Ovary (tissue), 9 donors: ENCODE measurements around the gene CISD3. TPM values are rescaled to one million over a fixed set of nuclear protein-coding genes. Genes with fewer than 3 reads are reported as not detected.

ENCODE experiments used
- DNase-seq, 5 donors: peaks; one replicate each; pipeline ENCODE4 v3.0.0-alpha.2; 2019 to 2020
- H3K27ac ChIP-seq, 2 donors: fragments of 200-600 bp; one replicate each; pipeline versions ENCODE4 v1.5.1 to v1.8.0; 2019 to 2022
- H3K27me3 ChIP-seq: fragments of 200-600 bp; one replicate; pipeline ENCODE4 v1.8.0; 2022
- H3K36me3 ChIP-seq: fragments of 200-600 bp; sonication (generic); one replicate; pipeline ENCODE4 v1.5.1; 2019
- H3K4me1 ChIP-seq: one replicate; pipeline ENCODE4 v1.8.1; 2013; ENCODE audit warnings: mild to moderate bottlenecking, moderate library complexity; ENCODE audit not compliant: insufficient read depth
- H3K4me3 ChIP-seq: fragments of 200-600 bp; sonication (generic); one replicate; pipeline ENCODE4 v1.5.1; 2017
- H3K9me3 ChIP-seq, 2 donors: fragments of 200-600 bp in 1 of 2; sonication (generic) in 1 of 2; one replicate each; pipeline versions ENCODE4 v1.5.1 to v1.8.1; 2013 to 2019; ENCODE audit warnings: mild to moderate bottlenecking in 1 of 2, moderate library complexity in 1 of 2
- CTCF ChIP-seq, 3 donors: fragments of 450-650 bp in 2 of 3; fragments of 200-600 bp in 1 of 3; IDR thresholded peaks; one replicate each; pipeline versions ENCODE4 v1.5.1 to v1.8.0; 2016 to 2022; ENCODE audit warnings: antibody characterized with exemption in 3 of 3, mild to moderate bottlenecking in 1 of 3
- EP300 ChIP-seq: sonication (generic); formaldehyde crosslinking; IDR thresholded peaks from one replicate; pipeline ENCODE4 v1.6.1; 2017; ENCODE audit warnings: antibody characterized with exemption
- POLR2A ChIP-seq: fragments of 450-650 bp; IDR thresholded peaks from one replicate; pipeline ENCODE4 v1.6.1; 2017; ENCODE audit warnings: antibody characterized with exemption, mild to moderate bottlenecking, moderate library complexity
- WGBS, 3 donors: extraction: QIAGEN DNeasy Blood & Tissue Kit in 1 of 3; methylation state at CpG; one replicate each; pipeline versions ENCODE4 v1.1.5 to v1.1.7; 2013 to 2017; 5-methylcytosine and 5-hydroxymethylcytosine counted together
- intact Hi-C, 4 donors: fragments of 100-400 bp; cut with DNase I; formaldehyde crosslinking; loops; one replicate each; pipeline versions ENCODE4 v1.11.0 to v1.15.1; 2022 to 2023
- polyA plus RNA-seq, 2 donors: library from polyadenylated mRNA; stranded (reverse); fragments of 200-250 nt in 1 of 2; fragments of 350-450 nt in 1 of 2; fragmentation: Illumina TruSeq in 1 of 2; extraction: RNeasy Lipid Tissue Mini Kit (QIAGEN cat#74804) in 1 of 2; gene quantifications; one replicate each; pipeline ENCODE4 v1.2.3, GENCODE V29; 2013 to 2014
- total RNA-seq, 7 donors: library from RNA; depleted of rRNA in 2 of 7; stranded (reverse); fragments of >200 nt in 2 of 7; fragmentation: NEBNext Ultra II Directional in 3 of 7; extraction: Animal tissue kit (Norgen Biotek cat#: 25700) in 3 of 7; gene quantifications; one replicate each; pipeline versions ENCODE4 v1.1.0 to v1.2.4, GENCODE V29; 2016 to 2023
- donor health status: DM: no; HTN: no; CAD: no; lungs with moderate emphysema.
- donor health status: DM: no; HTN: no; CAD: no.
- donor health status: Bipolar disorder and iron deficiency.
- donor health status: DM: yes; HTN: yes; CAD: no.
- donor health status: DM: no; HTN: no; CAD: no.
- donor health status: DM: yes; HTN: yes; CAD: no.

The CISD3 gene
- total and polyA plus RNA-seq, 9 donors, result 6.2 to 31.1 (median 19.7) TPM

GRCh38 chr17:38742411-38743308, 12.5 kb downstream of the CISD3 start:
- WGBS, 3 donors, result 39 to 42% (median 40%) methylated on average over 20 to 22 of the region's 22 CpGs
- TF ChIP-seq EP300, result no peak
- TF ChIP-seq POLR2A, result no peak
- TF ChIP-seq CTCF (IDR thresholded peaks at IDR 0.05), result no peak
- Histone ChIP-seq H3K4me1 (peaks cover 21% of the 10 kb centered on the region), H3K36me3 (no peaks in the 10 kb centered on the region), H3K9me3 (no peaks in the 10 kb centered on the region), H3K27ac (peak overlapping the region; percentile 44 to 55), H3K27me3 (no peaks in the 10 kb centered on the region), H3K4me3 (no peak overlapping the region)
- intact Hi-C loops, result no loop called here
- DNase-seq, result peak; percentile 63 to 89 (median 74)

GRCh38 chr17:38743556-38744171, 13.5 kb downstream of the CISD3 start:
- peaks cover 21% of the 10 kb centered on the region for H3K4me1 ChIP-seq
- no peak overlapping the region for H3K4me3 ChIP-seq
- H3K27me3 ChIP-seq, result no peaks in the 10 kb centered on the region
- intact Hi-C loops, result no loop called here
- WGBS, 3 donors, result 72 to 79% (median 78%) methylated on average over 4 of the region's 4 CpGs
- peak in 1 of 5 donors; percentile 29 for DNase-seq
- H3K27ac ChIP-seq, result no peak overlapping the region
- TF ChIP-seq POLR2A (no peak), EP300 (no peak), CTCF (IDR thresholded peaks at IDR 0.05) (no peak)
- H3K36me3 ChIP-seq, result no peaks in the 10 kb centered on the region
- no peaks in the 10 kb centered on the region for H3K9me3 ChIP-seq

GRCh38 chr17:38745545-38745944, 15.4 kb downstream of the CISD3 start:
- peak in 3 of 5 donors; percentile 39 to 66 (median 58) for DNase-seq
- no peak overlapping the region for H3K27ac ChIP-seq
- no peak overlapping the region for H3K4me3 ChIP-seq
- no peaks in the 10 kb centered on the region for H3K9me3 ChIP-seq
- TF ChIP-seq CTCF (IDR thresholded peaks at IDR 0.05) (no peak), POLR2A (no peak), EP300 (no peak)
- 44 to 58% (median 47%) methylated on average over 4 of the region's 4 CpGs for WGBS, 3 donors
- intact Hi-C loops, result no loop called here
- H3K36me3 ChIP-seq, result no peaks in the 10 kb centered on the region
- H3K4me1 ChIP-seq, result peaks cover 21% of the 10 kb centered on the region
- no peaks in the 10 kb centered on the region for H3K27me3 ChIP-seq

- WGBS, 3 donors, result 35 to 37% (median 36%) methylated on average over 8 of the region's 8 CpGs
- intact Hi-C loops, result no loop called here
- H3K9me3 ChIP-seq, result no peaks in the 10 kb centered on the region
- H3K4me1 ChIP-seq, result peaks cover 21% of the 10 kb centered on the region
- H3K27me3 ChIP-seq, result no peaks in the 10 kb centered on the region
- H3K4me3 ChIP-seq, result no peak overlapping the region
- TF ChIP-seq POLR2A, result no peak
- TF ChIP-seq EP300, result no peak
- TF ChIP-seq CTCF (IDR thresholded peaks at IDR 0.05), result no peak
- peak in 1 of 5 donors; percentile 37 for DNase-seq
- H3K36me3 ChIP-seq, result no peaks in the 10 kb centered on the region
- H3K27ac ChIP-seq, result no peak overlapping the region
These were observed 16.1 kb downstream of the CISD3 start for GRCh38 chr17:38746004-38746848.
